NB4 (cell line): ENCODE data around the gene TM9SF2.

Source experiments
- MYC ChIP-seq: IDR thresholded peaks from 2 replicates; pipeline ENCODE4 v1.6.1; 2011; ENCODE audit warnings: low read depth, low read length
- POLR2A ChIP-seq: IDR thresholded peaks from 2 replicates; pipeline ENCODE4 v1.6.1; 2011; ENCODE audit warnings: mild to moderate bottlenecking; ENCODE audit not compliant: insufficient read length; ENCODE audit errors: extremely low read depth
- TF ChIP-seq, protein P1 (sequence below): IDR thresholded peaks from one replicate; pipeline ENCODE4 v1.5.1; 2012; ENCODE audit warnings: low read depth, low read length
- TF ChIP-seq, protein P2 (sequence below): IDR thresholded peaks from 2 replicates; pipeline ENCODE4 v1.6.1; 2011; ENCODE audit warnings: low read depth, low read length

DNA sequence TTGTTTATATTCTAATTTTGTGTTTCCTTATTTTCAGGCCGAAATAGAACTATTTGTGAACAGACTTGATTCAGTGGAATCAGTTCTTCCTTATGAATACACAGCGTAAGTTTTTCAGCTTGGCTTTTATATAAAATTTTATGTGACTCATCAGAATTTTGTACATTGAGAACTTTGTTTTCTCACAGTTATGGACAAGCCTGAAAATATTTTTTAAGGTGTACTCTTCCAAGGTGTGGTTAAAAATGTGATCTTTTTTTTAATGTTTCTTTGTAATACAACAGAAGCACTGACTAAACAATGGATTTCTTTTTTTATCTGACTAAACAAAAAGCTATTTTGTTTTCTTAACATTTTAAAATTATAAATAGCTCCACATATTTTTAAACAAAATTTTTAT lies 16.3 kb downstream of the TM9SF2 start:
- TF ChIP-seq, protein P1, sequence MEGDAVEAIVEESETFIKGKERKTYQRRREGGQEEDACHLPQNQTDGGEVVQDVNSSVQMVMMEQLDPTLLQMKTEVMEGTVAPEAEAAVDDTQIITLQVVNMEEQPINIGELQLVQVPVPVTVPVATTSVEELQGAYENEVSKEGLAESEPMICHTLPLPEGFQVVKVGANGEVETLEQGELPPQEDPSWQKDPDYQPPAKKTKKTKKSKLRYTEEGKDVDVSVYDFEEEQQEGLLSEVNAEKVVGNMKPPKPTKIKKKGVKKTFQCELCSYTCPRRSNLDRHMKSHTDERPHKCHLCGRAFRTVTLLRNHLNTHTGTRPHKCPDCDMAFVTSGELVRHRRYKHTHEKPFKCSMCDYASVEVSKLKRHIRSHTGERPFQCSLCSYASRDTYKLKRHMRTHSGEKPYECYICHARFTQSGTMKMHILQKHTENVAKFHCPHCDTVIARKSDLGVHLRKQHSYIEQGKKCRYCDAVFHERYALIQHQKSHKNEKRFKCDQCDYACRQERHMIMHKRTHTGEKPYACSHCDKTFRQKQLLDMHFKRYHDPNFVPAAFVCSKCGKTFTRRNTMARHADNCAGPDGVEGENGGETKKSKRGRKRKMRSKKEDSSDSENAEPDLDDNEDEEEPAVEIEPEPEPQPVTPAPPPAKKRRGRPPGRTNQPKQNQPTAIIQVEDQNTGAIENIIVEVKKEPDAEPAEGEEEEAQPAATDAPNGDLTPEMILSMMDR = no peak
- no peak for TF ChIP-seq POLR2A
- TF ChIP-seq, protein P2, sequence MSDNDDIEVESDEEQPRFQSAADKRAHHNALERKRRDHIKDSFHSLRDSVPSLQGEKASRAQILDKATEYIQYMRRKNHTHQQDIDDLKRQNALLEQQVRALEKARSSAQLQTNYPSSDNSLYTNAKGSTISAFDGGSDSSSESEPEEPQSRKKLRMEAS = no peak
- no peak for TF ChIP-seq MYC
